Frontal cortex (tissue), 4 donors: ENCODE data around the gene SMCO3. TPM values are rescaled to one million over a fixed set of nuclear protein-coding genes. Genes with fewer than 3 reads are reported as not detected.
"Not testable (repeated sequence)": the region's sequence is repeated elsewhere in the genome, so short reads cannot be mapped to it uniquely, and the experiment has no call there.

ENCODE experiments used
- DNase-seq, 2 donors: peaks; one replicate each; pipeline ENCODE4 v3.0.0; 2012; ENCODE audit warnings: low spot score in 2 of 2
- FAIRE-seq: peaks from 2 replicates; lab custom pipeline; 2012; peaks lifted over from hg19 to GRCh38; lab: Jason Lieb, UNC
- total RNA-seq: library from RNA; depleted of rRNA; stranded (reverse); fragments of >200 nt; gene quantifications from one replicate; pipeline ENCODE4 v1.2.3, GENCODE V29; 2014
- donor health status: control.
- donor health status: control.
- donor health status: control.

SMCO3 gene
- total RNA-seq, 1 donor from 2014 or later = 0.41 TPM

GRCh38 chr12:14777271-14777670 lies 36.7 kb downstream of the SMCO3 start:
- no peak for DNase-seq
- FAIRE-seq = no peak

- no peak for FAIRE-seq
- no peak for DNase-seq
Measured at GRCh38 chr12:14776236-14776961, 37.6 kb downstream of the SMCO3 start.

- no peak for DNase-seq
Measured at GRCh38 chr12:14775636-14775980, 38.4 kb downstream of the SMCO3 start.

GRCh38 chr12:14774906-14775635 lies 38.9 kb downstream of the SMCO3 start:
- no peak for FAIRE-seq
- DNase-seq = no peak

More at GRCh38 chr12:14775636-14775980, 38.4 kb downstream of the SMCO3 start:
- no peak for FAIRE-seq

- DNase-seq (peak; percentile 80 to 92), FAIRE-seq (peak; percentile 69)
Measured at GRCh38 chr12:14774074-14774905, 39.7 kb downstream of the SMCO3 start.

GRCh38 chr12:14773685-14774073 lies 40.3 kb downstream of the SMCO3 start:
- no peak for DNase-seq
- FAIRE-seq = no peak

- FAIRE-seq (no peak), DNase-seq (no peak)
Measured at GRCh38 chr12:14772946-14773345, 41.0 kb downstream of the SMCO3 start.

GRCh38 chr12:14771651-14772137 lies 42.3 kb downstream of the SMCO3 start:
- no peak for DNase-seq
- no peak for FAIRE-seq

- no peak for FAIRE-seq
- DNase-seq = peak; percentile 56 to 68
Measured at GRCh38 chr12:14770496-14771461, 43.2 kb downstream of the SMCO3 start.

GRCh38 chr12:14769969-14770495 lies 44.0 kb downstream of the SMCO3 start:
- FAIRE-seq = no peak

GRCh38 chr12:14769466-14769968 lies 44.5 kb downstream of the SMCO3 start:
- DNase-seq (no peak), FAIRE-seq (no peak)

More at GRCh38 chr12:14769969-14770495, 44.0 kb downstream of the SMCO3 start:
- DNase-seq = peak in 1 of 2 donors; percentile 52

- FAIRE-seq = no peak
Measured at GRCh38 chr12:14768823-14769405, 45.1 kb downstream of the SMCO3 start.

GRCh38 chr12:14767617-14768016 lies 46.4 kb downstream of the SMCO3 start:
- no peak for FAIRE-seq
- no peak for DNase-seq

More at GRCh38 chr12:14768823-14769405, 45.1 kb downstream of the SMCO3 start:
- DNase-seq = no peak

- DNase-seq = no peak
- no peak for FAIRE-seq
Measured at GRCh38 chr12:14766649-14767215, 47.2 kb downstream of the SMCO3 start.

- DNase-seq, FAIRE-seq: not testable (repeated sequence)
Measured at GRCh38 chr12:14766020-14766419, 48.0 kb downstream of the SMCO3 start.

- FAIRE-seq (no peak), DNase-seq (no peak)
Measured at GRCh38 chr12:14765398-14765797, 48.6 kb downstream of the SMCO3 start.

- not testable (repeated sequence) for DNase-seq, FAIRE-seq
Measured at GRCh38 chr12:14759711-14760280, 54.2 kb downstream of the SMCO3 start.
